A549 (cell line): ENCODE results near the gene ABHD8. TPM values are rescaled to one million over a fixed set of nuclear protein-coding genes. Genes with fewer than 3 reads are reported as not detected.

ENCODE experiments used
- ATAC-seq, 2 experiments: fragments of 200-7000 bp in 1 of 2; fragments of >200 bp in 1 of 2; cut with Nextera tagmentation in 1 of 2; cut with Tn5 transposase in 1 of 2; 3 replicates each; pipeline versions ENCODE4 v1.8.0 to v1.9.1; 2018 to 2020; ENCODE audit warnings: mild to moderate bottlenecking in 1 of 2, moderate library complexity in 1 of 2
- CTCF ChIA-PET: fragments of 300-600 bp; sonication (Branson Sonifier 250); formaldehyde crosslinking; extraction: SDS; loops from one replicate; lab custom pipeline; 2021; ENCODE audit warnings: antibody characterized with exemption, inconsistent platforms; lab: Yijun Ruan, JAX
- POLR2A ChIA-PET: fragments of 350-600 bp; formaldehyde crosslinking; extraction: SDS; loops from one replicate; lab custom pipeline; 2021; ENCODE audit warnings: antibody characterized with exemption, inconsistent platforms; lab: Yijun Ruan, JAX
- DNase-seq, 2 experiments: peaks; one replicate each; pipeline versions ENCODE4 v3.0.0 to v3.0.0-alpha.2; 2011 to 2016; ENCODE audit warnings: low read depth in 1 of 2, low spot score in 1 of 2
- FAIRE-seq: peaks from 2 replicates; lab custom pipeline; 2011; peaks lifted over from hg19 to GRCh38; lab: Jason Lieb, UNC
- H3K27ac ChIP-seq, 2 experiments: fragments of >200 bp; sonication (Bioruptor Twin); formaldehyde crosslinking; 3 replicates each; pipeline ENCODE4 v1.5.1; 2016 to 2017
- H3K4me1 ChIP-seq: fragments of >200 bp; sonication (Bioruptor Twin); formaldehyde crosslinking; 3 replicates; pipeline ENCODE4 v1.6.1; 2016
- H3K4me2 ChIP-seq: fragments of >200 bp; sonication (Bioruptor Twin); formaldehyde crosslinking; 3 replicates; pipeline ENCODE4 v1.6.1; 2016
- H3K4me3 ChIP-seq: fragments of >200 bp; sonication (Bioruptor Twin); formaldehyde crosslinking; 3 replicates; pipeline ENCODE4 v1.5.1; 2016
- H3K9me3 ChIP-seq: fragments of >200 bp; sonication (Bioruptor Twin); formaldehyde crosslinking; 3 replicates; pipeline ENCODE4 v1.6.1; 2016
- CBX8 ChIP-seq: fragments of 200-600 bp; sonication (generic); IDR thresholded peaks from 2 replicates; pipeline ENCODE4 v1.6.1; 2016
- CHD2 ChIP-seq: fragments of 150-350 bp; IDR thresholded peaks from 2 replicates; pipeline ENCODE4 v1.6.1; 2014; ENCODE audit warnings: low read length; ENCODE audit not compliant: partially characterized antibody
- E2F6 ChIP-seq: IDR thresholded peaks from 2 replicates; pipeline ENCODE4 v1.6.1; 2012; ENCODE audit warnings: low read depth, borderline replicate concordance
- EHF ChIP-seq: fragments of 250-450 bp; sonication (Bioruptor Pico); IDR thresholded peaks from 2 replicates; pipeline ENCODE4 v1.5.0; 2020; ENCODE audit warnings: mild to moderate bottlenecking
- ESRRA ChIP-seq: fragments of 150-350 bp; IDR thresholded peaks from 2 replicates; pipeline ENCODE4 v1.6.1; 2014; ENCODE audit warnings: mild to moderate bottlenecking, low read length, borderline replicate concordance
- FOSL2 ChIP-seq, 2 experiments: fragments of 450-650 bp in 1 of 2; fragments of >200 bp in 1 of 2; sonication (Bioruptor Twin) in 1 of 2; formaldehyde crosslinking; IDR thresholded peaks; 2 replicates each; pipeline versions ENCODE4 v1.5.0 to v1.6.1; 2016 to 2020; ENCODE audit warnings: mild to moderate bottlenecking in 1 of 2, moderate library complexity in 1 of 2
- FOXS1 ChIP-seq: fragments of 250-450 bp; sonication (Bioruptor Pico); IDR thresholded peaks from 2 replicates; pipeline ENCODE4 v1.5.0; 2020; ENCODE audit warnings: mild to moderate bottlenecking, moderate library complexity
- HDAC2 ChIP-seq: fragments of 200-600 bp; sonication (generic); IDR thresholded peaks from 2 replicates; pipeline ENCODE4 v1.6.1; 2016
- HES2 ChIP-seq: fragments of >200 bp; sonication (Bioruptor Twin); formaldehyde crosslinking; IDR thresholded peaks from 2 replicates; pipeline ENCODE4 v1.6.1; 2016
- HOXB5 ChIP-seq: fragments of 250-450 bp; sonication (Bioruptor Pico); IDR thresholded peaks from 2 replicates; pipeline ENCODE4 v1.5.0; 2020; ENCODE audit warnings: mild to moderate bottlenecking, moderate library complexity
- JUNB ChIP-seq: fragments of >200 bp; sonication (Bioruptor Twin); formaldehyde crosslinking; IDR thresholded peaks from 2 replicates; pipeline ENCODE4 v1.6.1; 2016
- KDM1A ChIP-seq: fragments of 200-600 bp; sonication (generic); IDR thresholded peaks from 2 replicates; pipeline ENCODE4 v1.6.1; 2016; ENCODE audit warnings: low read depth, mild to moderate bottlenecking
- KDM5A ChIP-seq: fragments of 200-600 bp; sonication (generic); IDR thresholded peaks from 2 replicates; pipeline ENCODE4 v1.6.1; 2016; ENCODE audit warnings: antibody characterized with exemption, mild to moderate bottlenecking
- MAX ChIP-seq: IDR thresholded peaks from 2 replicates; pipeline ENCODE4 v1.6.1; 2012
- NFE2L2 ChIP-seq: fragments of 150-350 bp; conservative IDR thresholded peaks from 2 replicates; pipeline ENCODE4 v1.6.1; 2014; ENCODE audit warnings: low read length
- RARB ChIP-seq: fragments of 250-450 bp; sonication (Bioruptor Pico); IDR thresholded peaks from 2 replicates; pipeline ENCODE4 v1.8.0; 2021; ENCODE audit warnings: mild to moderate bottlenecking, moderate library complexity
- SMC3 ChIP-seq: fragments of >200 bp; sonication (Bioruptor Twin); formaldehyde crosslinking; IDR thresholded peaks from 3 replicates; pipeline ENCODE4 v1.6.1; 2018; ENCODE audit warnings: inconsistent platforms
- TFCP2L1 ChIP-seq: fragments of 250-450 bp; sonication (Bioruptor Pico); IDR thresholded peaks from 2 replicates; pipeline ENCODE4 v1.5.0; 2021; ENCODE audit warnings: mild to moderate bottlenecking
- ZC3H11A ChIP-seq: fragments of 450-650 bp; IDR thresholded peaks from 2 replicates; pipeline ENCODE4 v1.6.1; 2014; ENCODE audit warnings: antibody characterized with exemption, mild to moderate bottlenecking
- ZFP36 ChIP-seq: fragments of 450-650 bp; IDR thresholded peaks from 2 replicates; pipeline ENCODE4 v1.6.1; 2014; ENCODE audit warnings: borderline replicate concordance; ENCODE audit not compliant: partially characterized antibody
- ZSCAN20 ChIP-seq: fragments of 250-450 bp; sonication (Bioruptor Pico); IDR thresholded peaks from 2 replicates; pipeline ENCODE4 v1.8.0; 2022; ENCODE audit warnings: mild to moderate bottlenecking, moderate library complexity
- WGBS: methylation state at CpG from one replicate; pipeline ENCODE4 v1.1.6; 2017; ENCODE audit errors: missing lambda C conversion rate; 5-methylcytosine and 5-hydroxymethylcytosine counted together
- polyA plus RNA-seq, 4 experiments: library from polyadenylated mRNA; depleted of rRNA in 3 of 4; stranded (reverse); fragments of >200 nt; fragmentation: RNase III in 1 of 4; extraction: RNeasy Plus Mini Kit Qiagen cat#74134 plus additional on column Dnase treatment in 1 of 4; gene quantifications; 2 replicates in 3 of 4; 3 replicates in 1 of 4; pipeline ENCODE4 v1.2.3, GENCODE V29; 2011 to 2017

ABHD8 gene
- polyA plus RNA-seq, 2 of the 4 experiments (the other 2 are of a cell fraction), result 2.3 to 4.2 TPM

GRCh38 chr19:17351815-17352435, 48.7 kb upstream of the ABHD8 start:
- 91% methylated on average over 37 of the region's 45 CpGs for WGBS
- no peak for DNase-seq
- ChIA-PET CTCF (no interaction called here), POLR2A (no interaction called here)
- ATAC-seq, result no peak
- no peaks in the 10 kb centered on the region for H3K9me3 ChIP-seq
- H3K4me2 ChIP-seq, result no peak overlapping the region
- H3K4me3 ChIP-seq, result no peak overlapping the region
- H3K4me1 ChIP-seq, result peaks cover 7% of the 10 kb centered on the region
- TF ChIP-seq ZC3H11A, result no peak
- TF ChIP-seq FOSL2 (IDR thresholded peaks at IDR 0.05), result no peak
- TF ChIP-seq FOSL2 (CRISPR knock-in tag; IDR thresholded peaks at IDR 0.05), result no peak
- no peak for TF ChIP-seq HOXB5 (CRISPR knock-in tag)
- no peak for TF ChIP-seq FOXS1 (CRISPR knock-in tag)
- no peak for TF ChIP-seq ESRRA
- TF ChIP-seq CBX8, result no peak
- no peak for TF ChIP-seq RARB (CRISPR knock-in tag)
- no peak for TF ChIP-seq NFE2L2
- TF ChIP-seq HDAC2, result no peak
- TF ChIP-seq ZFP36, result no peak
- TF ChIP-seq SMC3, result no peak
- no peak for TF ChIP-seq CHD2
- no peak for TF ChIP-seq JUNB
- no peak for TF ChIP-seq KDM5A
- no peak for TF ChIP-seq E2F6
- no peak for FAIRE-seq
- H3K27ac ChIP-seq, result no peak overlapping the region

- TF ChIP-seq MAX (0 out of 2 replicates have a peak, but pooled peaks have one; percentile 20), JUNB (no peak), FOSL2 (IDR thresholded peaks at IDR 0.05) (no peak), FOSL2 (CRISPR knock-in tag; IDR thresholded peaks at IDR 0.05) (peak; percentile 63), EHF (CRISPR knock-in tag) (no peak)
- H3K4me3 ChIP-seq, result no peak overlapping the region
- peak; percentile 54 to 63; a peak in 5 of 6 replicates for ATAC-seq
- H3K4me1 ChIP-seq, result peaks cover 7% of the 10 kb centered on the region
- no peaks in the 10 kb centered on the region for H3K9me3 ChIP-seq
- H3K27ac ChIP-seq, result peak overlapping the region; percentile 68 to 86
- peak overlapping the region; percentile 64 for H3K4me2 ChIP-seq
- no peak for FAIRE-seq
- ChIA-PET POLR2A (interaction anchor here (1.0 kb wide), 1 partner anchor 56 kb away, joined by 3 read pairs; no protein-coding TSS in a partner anchor), CTCF (interaction anchor here (0.9 to 10.8 kb wide), 4 partner anchors 14 to 99 kb away, joined by 3 to 111 read pairs (median 4); no protein-coding TSS in a partner anchor)
- 2% methylated on average over 7 of the region's 12 CpGs for WGBS
- peak; percentile 43 to 62 for DNase-seq
Measured at GRCh38 chr19:17348700-17349099, 45.5 kb upstream of the ABHD8 start.

- H3K4me1 ChIP-seq, result peaks cover 7% of the 10 kb centered on the region
- no peaks in the 10 kb centered on the region for H3K9me3 ChIP-seq
- peak; percentile 74 for TF ChIP-seq ZFP36
- TF ChIP-seq KDM1A, result 0 out of 2 replicates have a peak, but pooled peaks have one; percentile 42
- TF ChIP-seq TFCP2L1 (CRISPR knock-in tag), result no peak
- no peak for TF ChIP-seq ZSCAN20
- no peak for TF ChIP-seq HES2
- TF ChIP-seq, all 56 proteins: peak for 2
- FAIRE-seq (no peak), ATAC-seq (no peak), DNase-seq (no peak)
- ChIA-PET POLR2A (no interaction called here), CTCF (interaction anchor here (0.9 to 10.8 kb wide), 4 partner anchors 8 to 100 kb away, joined by 3 to 111 read pairs (median 4); no protein-coding TSS in a partner anchor)
- Histone ChIP-seq H3K27ac (peak overlapping the region; percentile 68 to 86; a peak in 5 of 6 replicates), H3K4me2 (no peak overlapping the region; the same call in 2 of the 3 replicates), H3K4me3 (no peak overlapping the region)
- 85% methylated on average over 2 of the region's 2 CpGs for WGBS
Measured at GRCh38 chr19:17347877-17348276, 44.7 kb upstream of the ABHD8 start.
